NCI-H1092 treated with DMSO at 0.1 percent for 48 hours (cell line): ENCODE results near the gene CDC42.

Experiments
- DNase-seq: peaks from one replicate; lab custom pipeline; 2025; lab: John Stamatoyannopoulos, UW

Gene CDC42

DNA sequence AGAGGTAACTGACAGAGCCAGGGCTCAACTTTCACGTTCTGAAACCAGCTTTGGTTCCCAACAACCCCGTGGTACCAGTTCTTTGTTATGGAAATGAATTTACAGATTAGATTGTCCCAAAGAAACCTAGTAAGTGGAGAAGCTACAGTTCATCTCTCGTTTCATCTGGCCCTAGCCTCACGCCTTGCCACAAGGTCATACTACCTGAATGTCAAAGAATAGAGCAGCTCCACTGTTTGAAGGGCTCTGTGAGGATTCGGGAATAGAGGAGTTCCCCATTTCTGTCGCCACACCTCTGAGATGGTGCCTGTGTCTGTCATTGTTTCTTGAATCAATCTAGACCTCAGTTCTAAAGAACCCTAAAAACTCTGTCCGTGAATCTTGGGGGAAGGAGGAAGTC lies 15.0 kb upstream of the CDC42 start:
- DNase-seq = no peak

DNA sequence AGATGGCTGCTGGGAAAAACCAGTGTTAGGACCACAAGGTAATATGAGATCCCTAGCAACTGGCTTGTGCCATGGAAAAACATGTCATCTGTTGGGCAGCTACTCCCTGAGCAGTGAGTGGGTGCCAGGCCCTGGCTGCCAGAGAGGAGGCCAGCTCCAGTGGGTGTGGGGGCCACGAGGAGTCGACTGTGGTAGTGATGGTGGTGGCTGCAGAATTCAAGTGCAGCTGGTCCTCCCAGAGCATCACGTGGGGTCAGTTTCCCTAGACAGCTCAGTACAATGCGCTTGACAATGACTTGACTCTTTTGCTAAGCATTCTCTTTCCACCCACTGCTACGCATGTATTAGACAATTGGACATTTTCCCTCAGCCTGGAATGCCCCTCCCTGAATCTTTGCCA lies 14.5 kb upstream of the CDC42 start:
- DNase-seq = no peak

DNA sequence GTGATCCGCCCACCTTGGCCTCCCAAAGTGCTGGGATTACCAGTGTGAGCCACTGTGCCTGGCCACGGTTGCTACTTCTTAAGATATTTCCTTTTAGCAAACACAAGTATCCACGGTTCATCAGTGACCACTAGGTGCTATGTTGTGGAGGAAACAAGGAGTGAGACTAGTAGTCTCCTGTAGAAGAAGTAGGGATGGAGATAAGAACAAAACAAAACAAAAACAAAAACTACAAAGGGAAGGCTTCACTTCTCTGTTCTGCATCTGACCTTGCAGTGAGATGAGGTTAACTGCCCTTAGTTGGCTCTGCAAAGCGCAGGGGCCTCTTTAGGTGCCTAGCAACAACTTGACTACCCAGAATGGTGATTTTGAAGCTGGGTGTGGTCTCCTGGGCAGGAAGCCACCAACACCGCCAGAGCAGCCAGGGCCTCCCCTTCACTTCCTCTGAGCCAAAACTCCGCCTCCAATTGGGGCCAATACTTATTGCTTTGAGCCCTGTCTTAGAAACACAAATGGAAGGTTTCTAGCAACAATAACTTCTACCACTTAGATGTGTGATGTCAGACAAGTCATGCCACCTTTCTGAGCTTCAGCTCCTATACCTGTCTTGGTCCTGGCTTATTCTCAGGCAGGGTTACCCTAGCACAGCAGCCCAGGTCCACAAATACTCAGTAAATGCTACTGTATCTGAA lies 12.8 kb upstream of the CDC42 start:
- peak; percentile 86 for DNase-seq

- no peak for DNase-seq
Observed at GRCh38 chr1:22040286-22040623, 12.3 kb upstream of the CDC42 start.

DNA sequence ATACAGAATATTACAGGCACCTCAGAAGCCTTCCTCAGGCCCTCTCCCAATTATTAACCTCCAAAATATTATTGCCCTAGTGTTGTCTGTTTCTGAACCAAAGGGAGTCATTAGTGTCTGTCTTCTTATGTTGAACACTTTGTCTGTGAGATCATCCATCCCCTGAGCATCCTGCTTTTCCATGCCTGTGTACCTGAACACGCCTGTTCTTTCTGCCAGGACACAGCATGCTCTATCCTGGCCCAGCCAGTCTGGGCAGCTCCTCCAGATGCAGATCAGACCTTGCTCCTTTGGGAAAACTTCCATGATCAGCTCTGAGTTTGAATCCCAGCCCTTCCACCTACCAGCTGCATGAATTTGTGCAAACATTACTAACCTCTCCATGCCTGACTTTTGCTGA lies 11.0 kb upstream of the CDC42 start:
- no peak for DNase-seq

DNA sequence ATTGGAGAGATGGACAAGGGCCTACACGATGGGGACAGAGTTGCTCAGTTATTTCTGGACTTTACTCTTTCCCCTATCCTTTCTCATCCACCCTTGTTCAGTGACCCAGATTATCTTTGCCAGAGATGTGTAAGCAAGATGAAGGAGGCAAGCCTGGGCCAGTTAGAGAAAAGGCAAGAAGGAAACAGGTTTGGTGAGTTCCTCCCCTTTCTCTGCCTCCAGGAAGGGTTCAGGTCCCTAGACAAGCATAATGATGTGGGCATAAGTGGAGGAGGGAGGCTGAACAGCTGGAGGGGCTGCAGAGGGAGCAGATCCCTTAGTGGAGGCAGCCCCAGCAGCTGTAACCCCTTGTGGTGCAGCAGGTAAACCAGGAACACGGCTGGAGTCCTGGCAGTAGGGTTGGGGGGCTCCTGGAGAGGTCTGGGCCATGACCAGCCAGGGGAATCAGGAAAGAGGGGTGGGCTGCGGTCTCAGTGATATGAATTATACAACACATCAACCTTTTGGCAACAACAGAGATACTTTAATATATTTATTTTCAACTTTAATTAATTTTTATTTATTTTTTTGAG lies 9.2 kb upstream of the CDC42 start:
- DNase-seq = peak; percentile 21

GRCh38 chr1:22044690-22045420 lies 7.7 kb upstream of the CDC42 start:
- DNase-seq = peak; percentile 93

- DNase-seq = no peak
Observed at GRCh38 chr1:22045604-22046228, 6.8 kb upstream of the CDC42 start.

DNA sequence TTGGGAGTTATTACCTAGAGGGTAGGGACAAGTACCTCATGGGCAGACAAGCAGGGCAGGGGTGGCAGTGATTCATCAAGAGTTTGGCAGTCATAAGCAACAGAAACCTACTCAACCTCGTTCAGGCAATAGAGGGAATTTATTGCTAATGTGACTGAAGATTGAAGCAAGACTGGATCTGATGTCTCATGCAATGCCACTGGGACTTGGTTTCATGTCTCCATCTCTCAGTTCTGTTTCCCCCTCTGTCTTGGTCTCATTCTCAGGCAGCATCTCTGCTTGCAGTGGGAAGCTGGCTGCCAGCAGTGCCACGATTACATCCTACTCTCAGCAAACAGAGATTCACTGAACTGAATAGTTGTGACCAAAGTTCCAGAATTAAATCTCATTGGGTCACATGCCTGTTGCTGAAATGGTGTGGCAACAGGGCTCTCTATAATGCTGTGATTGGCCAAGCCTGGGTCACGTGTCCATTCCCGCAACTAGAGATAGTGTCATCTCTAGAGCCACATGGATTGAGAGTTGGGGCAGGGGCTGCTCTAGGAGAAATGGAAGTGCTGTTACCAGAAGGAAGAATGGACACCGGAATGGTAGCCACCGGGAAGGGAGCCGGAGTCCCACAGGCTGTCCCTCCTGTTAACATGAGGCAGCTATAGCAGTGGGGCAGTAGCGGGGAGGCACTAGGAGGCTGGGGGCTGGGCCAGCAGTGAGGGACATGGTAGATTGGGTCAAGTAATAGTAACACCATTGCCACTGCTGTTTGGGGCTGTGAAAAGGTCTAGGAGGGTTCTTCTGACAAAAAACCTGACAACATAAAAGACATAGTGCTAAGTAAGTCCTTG lies 3.9 kb upstream of the CDC42 start:
- no peak for DNase-seq

DNA sequence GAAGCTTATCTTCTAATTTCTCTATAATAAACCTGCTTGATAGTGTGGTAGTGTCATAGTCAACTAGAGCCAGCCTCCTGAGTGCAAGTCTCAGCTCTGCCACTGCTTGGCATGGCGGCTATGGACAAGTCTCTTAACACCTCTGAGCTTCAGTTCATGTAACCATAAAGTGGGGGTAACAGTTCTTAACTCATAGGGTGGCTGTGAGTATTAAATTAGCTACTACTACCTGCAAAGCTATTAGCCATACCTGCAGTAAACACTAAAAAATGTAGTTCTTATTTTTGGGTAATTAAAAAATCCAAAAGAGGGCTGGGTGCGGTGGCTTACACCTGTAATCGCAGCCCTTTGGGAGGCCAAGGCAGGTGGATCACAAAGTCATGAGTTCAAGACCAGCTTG lies 2.2 kb upstream of the CDC42 start:
- no peak for DNase-seq

DNA sequence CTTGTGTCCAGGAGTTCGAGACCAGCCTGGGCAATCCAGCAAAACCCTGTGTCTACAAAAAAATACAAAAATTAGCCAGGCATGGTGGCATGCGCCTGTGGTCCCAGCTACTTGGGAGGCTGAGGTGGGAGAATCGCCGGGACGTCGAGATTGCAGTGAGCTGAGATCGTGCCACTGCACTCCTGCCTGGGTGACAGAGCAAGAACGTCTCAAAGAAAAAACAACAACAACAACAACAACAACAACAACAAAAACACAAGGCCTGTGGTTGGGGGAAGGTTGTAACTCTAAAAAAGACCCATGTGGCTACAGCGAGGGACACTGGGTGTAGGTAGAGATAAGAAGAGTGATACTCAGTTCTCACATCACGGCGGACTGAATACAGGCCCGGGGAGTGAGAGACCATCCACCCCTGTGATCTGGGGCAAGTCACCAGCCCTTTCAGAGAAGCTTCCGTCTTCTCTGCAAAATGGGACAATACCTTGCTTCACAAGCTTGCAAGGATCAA lies 848 bp upstream of the CDC42 start:
- DNase-seq = no peak

- DNase-seq = peak; percentile 61
Observed at GRCh38 chr1:22053017-22053860, 730 bp downstream of the CDC42 start.

DNA sequence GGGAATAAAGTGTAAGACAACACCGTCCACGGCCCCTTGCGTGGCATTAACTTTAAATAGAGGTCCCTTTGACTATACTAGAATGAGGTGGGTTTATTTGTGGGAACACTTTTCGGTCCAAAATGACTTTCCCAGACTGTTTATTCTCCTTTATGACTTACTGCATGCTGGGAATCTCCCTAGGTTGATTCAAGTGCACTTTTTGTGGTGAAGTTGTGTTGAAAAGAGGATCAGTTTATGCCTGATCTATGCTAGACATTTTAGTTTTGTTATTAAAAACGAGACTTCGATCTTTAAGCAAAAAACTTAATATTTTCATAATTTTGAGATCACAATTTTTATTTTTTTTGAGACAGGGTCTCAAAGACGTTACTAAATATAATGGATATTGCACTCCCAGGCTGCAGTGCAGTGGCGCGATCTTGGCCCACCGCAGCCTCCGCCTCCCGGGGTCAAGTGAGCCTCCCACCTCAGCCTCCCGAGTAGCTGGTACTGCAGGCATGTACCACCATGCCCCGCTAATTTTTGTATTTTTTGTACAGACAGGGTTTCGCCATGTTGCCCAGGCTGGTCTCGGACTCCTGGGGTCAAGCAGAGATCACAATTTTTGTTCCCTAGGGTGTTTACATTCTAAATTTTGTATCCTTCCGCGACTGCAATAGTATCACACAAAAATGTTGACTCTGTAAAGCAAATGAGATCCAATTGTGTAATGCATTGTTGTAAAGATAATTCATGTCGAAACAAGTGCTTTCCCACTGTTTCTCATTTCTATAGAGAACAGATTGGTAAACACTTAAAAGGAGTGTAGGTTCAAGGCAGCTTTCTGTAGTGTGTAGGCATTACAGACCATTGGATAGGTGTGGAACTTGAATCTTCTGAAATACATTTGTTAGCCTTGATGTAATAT lies 1.6 kb downstream of the CDC42 start:
- no peak for DNase-seq

GRCh38 chr1:22055463-22055862 lies 3.0 kb downstream of the CDC42 start:
- DNase-seq = no peak

GRCh38 chr1:22056043-22056442 lies 3.5 kb downstream of the CDC42 start:
- no peak for DNase-seq

DNA sequence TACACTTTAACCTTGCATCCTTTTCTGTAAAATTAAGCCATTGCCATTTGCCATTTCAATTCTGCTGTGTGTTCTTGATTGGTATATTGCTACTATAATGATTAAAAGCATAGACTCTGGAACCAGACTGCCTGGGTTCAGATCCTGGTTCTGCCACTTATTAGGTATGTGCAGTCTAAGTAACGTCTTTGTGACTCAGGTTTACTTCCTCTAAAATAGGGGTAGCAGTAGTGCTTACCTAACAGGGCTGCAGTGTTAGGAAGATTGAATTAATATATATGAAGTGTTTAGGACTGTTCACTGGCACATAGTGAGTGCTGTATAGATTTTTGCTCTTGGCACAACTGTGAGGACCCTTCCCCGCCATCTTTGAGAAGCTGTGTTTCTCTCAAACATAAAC lies 4.4 kb downstream of the CDC42 start:
- no peak for DNase-seq

DNA sequence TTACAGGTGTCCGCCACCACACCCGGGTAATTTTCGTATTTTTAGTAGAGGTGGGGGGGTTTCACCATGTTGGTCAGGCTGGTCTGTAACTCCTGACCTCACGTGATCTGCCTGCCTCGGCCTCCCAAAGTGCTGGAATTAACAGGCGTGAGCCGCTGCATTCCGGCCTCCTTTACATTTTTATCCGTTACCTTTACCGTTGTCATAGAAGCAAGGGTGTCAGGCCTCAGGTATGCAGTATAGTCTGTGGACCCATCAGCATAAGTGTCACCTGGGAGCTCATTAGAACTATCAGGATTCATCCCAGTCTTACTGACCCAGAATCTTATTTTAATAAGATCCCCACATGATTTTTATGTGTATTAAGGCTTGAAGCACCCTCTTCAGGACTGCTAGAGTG lies 5.4 kb downstream of the CDC42 start:
- DNase-seq = no peak

DNA sequence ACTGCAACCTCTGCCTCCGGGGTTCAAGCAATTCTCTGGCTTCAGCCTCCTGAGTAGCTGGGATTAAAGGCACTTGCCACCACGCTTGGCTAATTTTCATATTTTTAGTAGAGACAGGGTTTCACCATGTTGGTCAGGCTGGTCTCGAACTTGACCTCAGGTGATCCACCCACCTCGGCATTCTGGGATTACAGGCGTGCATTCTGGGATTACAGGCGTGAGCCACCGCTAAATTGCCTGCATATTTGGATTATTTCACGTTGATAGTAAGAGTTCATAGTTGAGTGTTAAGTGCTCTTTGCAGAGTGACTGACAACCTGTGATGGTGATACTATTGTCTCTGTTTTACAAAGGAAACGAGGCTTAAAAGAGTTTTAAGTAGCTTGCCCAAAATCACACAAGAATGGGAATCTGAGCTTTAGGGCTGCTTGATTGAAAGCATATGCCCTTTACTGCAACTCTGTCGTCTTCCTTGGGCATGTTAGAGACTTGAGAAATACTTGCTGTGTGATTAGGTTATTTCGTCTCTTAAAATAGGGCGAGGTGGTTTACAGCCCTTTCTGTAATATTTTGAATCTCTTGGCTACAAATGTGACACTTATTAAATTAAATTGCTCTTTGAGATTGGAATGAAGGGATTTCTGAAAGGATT lies 12.4 kb downstream of the CDC42 start:
- DNase-seq = no peak

- no peak for DNase-seq
Observed at GRCh38 chr1:22071511-22071910, 19.0 kb downstream of the CDC42 start.
